Esophagus squamous epithelium (tissue), 5 donors: Measurements from ENCODE around the gene NR5A2. TPM values are rescaled to one million over a fixed set of nuclear protein-coding genes. Genes with fewer than 3 reads are reported as not detected.
A peak's percentile ranks its signal among the peaks of the same experiment; 100 is the strongest.

Experiments used
- DNase-seq: peaks from one replicate; lab custom pipeline; 2025; lab: John Stamatoyannopoulos, UW
- H3K27ac ChIP-seq, 4 donors: fragments of 200-600 bp; sonication (generic); one replicate each; pipeline ENCODE4 v1.5.1; 2016 to 2019; ENCODE audit warnings: mild to moderate bottlenecking in 1 of 4
- H3K27me3 ChIP-seq, 4 donors: fragments of 200-600 bp; sonication (generic); 1 replicate in 3 of 4; 2 replicates in 1 of 4; pipeline versions ENCODE4 v1.5.1 to v1.6.0; 2017 to 2021; ENCODE audit warnings: antibody characterized with exemption in 1 of 4
- H3K36me3 ChIP-seq, 3 donors: fragments of 200-600 bp; sonication (generic); one replicate each; pipeline ENCODE4 v1.5.1; 2016 to 2019
- H3K4me1 ChIP-seq, 3 donors: fragments of 200-600 bp; sonication (generic); one replicate each; pipeline ENCODE4 v1.5.1; 2017 to 2019
- H3K4me3 ChIP-seq, 4 donors: fragments of 200-600 bp; sonication (generic); 1 replicate in 3 of 4; 2 replicates in 1 of 4; pipeline ENCODE4 v1.5.1; 2016 to 2019; ENCODE audit warnings: mild to moderate bottlenecking in 2 of 4, moderate library complexity in 1 of 4
- H3K9me3 ChIP-seq, 3 donors: fragments of 200-600 bp; sonication (generic); one replicate each; pipeline ENCODE4 v1.5.1; 2016 to 2019
- POLR2A ChIP-seq, 4 donors: fragments of 450-650 bp; IDR thresholded peaks; one replicate each; pipeline ENCODE4 v1.6.1; 2017; ENCODE audit warnings: antibody characterized with exemption in 4 of 4, mild to moderate bottlenecking in 4 of 4, moderate library complexity in 3 of 4
- WGBS, 2 donors: methylation state at CpG; one replicate each; pipeline ENCODE4 v1.1.5; 2018; 5-methylcytosine and 5-hydroxymethylcytosine counted together
- intact Hi-C: fragments of 100-400 bp; cut with DNase I; formaldehyde crosslinking; loops from one replicate; pipeline ENCODE4 v1.15.0; 2022
- total RNA-seq, 4 donors: library from RNA; depleted of rRNA; stranded (reverse); fragments of >200 nt; gene quantifications; one replicate each; pipeline ENCODE4 v1.1.0, GENCODE V29; 2016
- TF ChIP-seq, protein P1 (sequence below), 6 experiments: fragments of 450-650 bp in 4 of 6; fragments of 200-600 bp in 2 of 6; sonication (generic) in 2 of 6; IDR thresholded peaks; one replicate each; pipeline ENCODE4 v1.5.1; 2016 to 2019; ENCODE audit warnings: antibody characterized with exemption in 6 of 6, mild to moderate bottlenecking in 4 of 6, moderate library complexity in 4 of 6
- donor health status: DM: yes; HTN: yes; CAD: no.

NR5A2 gene
- total RNA-seq, 4 donors from 2014 or later: 0.30 to 4.2 (median 0.87) TPM

DNA sequence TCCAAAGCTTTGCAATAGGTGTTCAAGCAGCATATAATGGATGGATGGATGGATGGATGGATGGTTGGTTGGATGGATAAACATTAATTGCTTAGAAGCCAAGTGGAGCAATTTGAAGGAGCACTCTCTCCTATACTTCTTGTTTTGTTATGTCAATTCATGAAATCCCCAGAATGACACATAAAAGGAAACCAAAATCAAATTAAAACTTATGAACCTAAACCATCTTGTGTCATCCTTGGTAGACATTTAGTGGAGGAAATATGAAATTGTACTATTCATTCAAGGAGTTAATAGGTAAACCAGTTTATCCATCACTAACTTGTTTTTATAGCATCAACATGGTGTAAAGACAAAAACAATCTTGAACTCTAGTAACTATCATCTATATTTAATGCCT, 122.5 kb downstream of the NR5A2 start:
- Histone ChIP-seq H3K4me1 (peaks cover 0 to 9% (median 0%) of the 10 kb centered on the region in 3 donors), H3K36me3 (no peaks in the 10 kb centered on the region), H3K9me3 (no peaks in the 10 kb centered on the region), H3K27ac (no peak overlapping the region), H3K4me3 (no peak overlapping the region), H3K27me3 (peaks cover 0 to 4% (median 0%) of the 10 kb centered on the region in 4 donors)
- intact Hi-C loops: no loop called here
- no peak for DNase-seq
- no peak for TF ChIP-seq POLR2A (IDR thresholded peaks at IDR 0.05)
- TF ChIP-seq, protein P1, sequence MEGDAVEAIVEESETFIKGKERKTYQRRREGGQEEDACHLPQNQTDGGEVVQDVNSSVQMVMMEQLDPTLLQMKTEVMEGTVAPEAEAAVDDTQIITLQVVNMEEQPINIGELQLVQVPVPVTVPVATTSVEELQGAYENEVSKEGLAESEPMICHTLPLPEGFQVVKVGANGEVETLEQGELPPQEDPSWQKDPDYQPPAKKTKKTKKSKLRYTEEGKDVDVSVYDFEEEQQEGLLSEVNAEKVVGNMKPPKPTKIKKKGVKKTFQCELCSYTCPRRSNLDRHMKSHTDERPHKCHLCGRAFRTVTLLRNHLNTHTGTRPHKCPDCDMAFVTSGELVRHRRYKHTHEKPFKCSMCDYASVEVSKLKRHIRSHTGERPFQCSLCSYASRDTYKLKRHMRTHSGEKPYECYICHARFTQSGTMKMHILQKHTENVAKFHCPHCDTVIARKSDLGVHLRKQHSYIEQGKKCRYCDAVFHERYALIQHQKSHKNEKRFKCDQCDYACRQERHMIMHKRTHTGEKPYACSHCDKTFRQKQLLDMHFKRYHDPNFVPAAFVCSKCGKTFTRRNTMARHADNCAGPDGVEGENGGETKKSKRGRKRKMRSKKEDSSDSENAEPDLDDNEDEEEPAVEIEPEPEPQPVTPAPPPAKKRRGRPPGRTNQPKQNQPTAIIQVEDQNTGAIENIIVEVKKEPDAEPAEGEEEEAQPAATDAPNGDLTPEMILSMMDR (IDR thresholded peaks at IDR 0.05): no peak

DNA sequence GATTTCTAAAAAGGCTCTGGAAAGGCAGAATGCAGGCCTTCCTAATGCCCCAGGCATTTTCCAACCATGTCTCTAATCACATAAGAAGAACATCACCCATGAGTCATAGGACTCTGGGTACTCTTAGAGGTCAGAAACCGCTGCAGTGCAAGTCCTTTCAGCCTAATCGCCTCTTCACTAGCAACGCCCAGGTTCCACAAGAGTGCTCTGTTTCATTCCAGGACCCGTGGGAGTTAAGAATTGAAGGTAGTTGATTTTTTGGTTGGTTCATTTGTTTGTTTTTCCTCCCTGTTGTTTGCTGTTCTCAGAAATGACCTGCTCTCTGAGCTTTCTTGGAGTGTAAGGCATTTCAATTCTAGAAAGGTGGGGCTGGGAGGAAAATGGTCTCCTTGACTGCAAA, 123.2 kb downstream of the NR5A2 start:
- no peak for DNase-seq
- no peak overlapping the region for H3K27ac ChIP-seq
- peaks cover 0 to 4% (median 0%) of the 10 kb centered on the region in 4 donors for H3K27me3 ChIP-seq
- no peak for TF ChIP-seq POLR2A (IDR thresholded peaks at IDR 0.05)
- TF ChIP-seq, protein P1 (IDR thresholded peaks at IDR 0.05): no peak
- no peak overlapping the region for H3K4me3 ChIP-seq
- peaks cover 0 to 9% (median 0%) of the 10 kb centered on the region in 3 donors for H3K4me1 ChIP-seq
- intact Hi-C loops: no loop called here
- WGBS, 2 donors: 40 to 63% methylated on average over 4 of the region's 4 CpGs
- H3K9me3 ChIP-seq: no peaks in the 10 kb centered on the region
- H3K36me3 ChIP-seq: no peaks in the 10 kb centered on the region

DNA sequence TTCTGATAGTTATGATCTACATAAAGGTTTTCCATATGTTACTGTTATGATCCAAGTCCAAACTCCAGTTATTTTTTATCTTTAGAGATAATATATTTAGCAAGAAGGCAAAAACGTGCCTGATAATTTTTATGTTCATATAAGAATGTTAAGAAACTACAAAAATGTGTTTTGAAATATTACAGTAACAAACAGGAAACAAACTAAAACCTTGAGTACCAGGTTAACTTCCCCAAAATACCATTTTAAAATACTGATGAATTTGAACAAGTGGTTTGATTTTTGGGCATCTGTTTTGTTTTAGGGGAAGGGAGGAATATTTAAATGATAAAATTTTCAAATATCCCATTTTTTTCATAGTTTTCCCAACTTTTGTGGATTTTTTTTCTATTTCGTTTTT, 124.8 kb downstream of the NR5A2 start:
- Histone ChIP-seq H3K27me3 (peaks cover 0 to 4% (median 0%) of the 10 kb centered on the region in 4 donors), H3K4me3 (no peak overlapping the region), H3K4me1 (peaks cover 0 to 9% (median 0%) of the 10 kb centered on the region in 3 donors), H3K9me3 (no peaks in the 10 kb centered on the region), H3K36me3 (no peaks in the 10 kb centered on the region), H3K27ac (no peak overlapping the region)
- intact Hi-C loops: no loop called here
- DNase-seq: no peak
- 60 to 71% methylated on average over 2 of the region's 2 CpGs for WGBS, 2 donors
- TF ChIP-seq POLR2A (IDR thresholded peaks at IDR 0.05): no peak
- TF ChIP-seq, protein P1 (IDR thresholded peaks at IDR 0.05): no peak

DNA sequence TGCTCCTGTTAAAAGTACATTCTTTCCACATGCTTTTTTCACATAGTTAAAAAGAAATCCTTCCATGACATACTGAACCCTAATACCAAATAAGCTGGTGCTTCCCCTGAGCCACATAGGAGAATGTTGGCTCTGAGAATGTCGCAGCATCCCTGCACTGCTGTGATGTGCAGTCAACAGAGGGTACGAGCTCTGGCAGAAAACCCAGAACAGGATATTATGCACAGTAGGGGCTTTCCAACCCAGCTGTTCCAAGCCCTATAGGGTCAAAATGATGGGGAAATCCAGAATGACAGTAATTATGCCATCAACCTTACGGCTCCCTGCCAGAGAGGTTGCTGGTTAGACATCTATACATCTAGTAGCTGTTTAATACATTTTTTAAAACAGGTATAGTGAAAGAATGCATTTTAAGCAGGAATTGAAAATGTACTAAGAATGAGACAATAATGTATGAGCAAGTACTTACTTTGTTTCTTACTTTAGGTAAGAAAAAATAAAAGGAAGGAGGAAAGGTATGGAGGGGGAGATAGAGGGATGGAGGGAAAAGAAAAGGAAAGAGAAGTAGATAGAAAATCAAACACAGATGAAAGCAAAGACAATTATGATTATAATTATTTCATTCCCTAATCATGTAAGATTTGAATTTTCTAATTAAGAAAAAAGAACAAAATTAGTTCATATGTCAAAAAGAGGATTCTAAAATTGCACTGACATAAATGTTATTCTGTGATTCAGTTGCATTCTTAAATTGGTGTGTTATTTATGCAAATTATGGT, 126.0 kb downstream of the NR5A2 start:
- Histone ChIP-seq H3K36me3 (no peaks in the 10 kb centered on the region), H3K27ac (peak overlapping the region in 2 of 4 donors; percentile 11 to 19), H3K9me3 (no peaks in the 10 kb centered on the region), H3K4me1 (peaks cover 0 to 9% (median 0%) of the 10 kb centered on the region in 3 donors), H3K27me3 (peaks cover 0 to 4% (median 0%) of the 10 kb centered on the region in 4 donors), H3K4me3 (no peak overlapping the region)
- 31 to 35% methylated on average over 3 of the region's 3 CpGs for WGBS, 2 donors
- TF ChIP-seq POLR2A (IDR thresholded peaks at IDR 0.05): no peak
- TF ChIP-seq, protein P1 (IDR thresholded peaks at IDR 0.05): no peak
- no peak for DNase-seq
- intact Hi-C loops: no loop called here

DNA sequence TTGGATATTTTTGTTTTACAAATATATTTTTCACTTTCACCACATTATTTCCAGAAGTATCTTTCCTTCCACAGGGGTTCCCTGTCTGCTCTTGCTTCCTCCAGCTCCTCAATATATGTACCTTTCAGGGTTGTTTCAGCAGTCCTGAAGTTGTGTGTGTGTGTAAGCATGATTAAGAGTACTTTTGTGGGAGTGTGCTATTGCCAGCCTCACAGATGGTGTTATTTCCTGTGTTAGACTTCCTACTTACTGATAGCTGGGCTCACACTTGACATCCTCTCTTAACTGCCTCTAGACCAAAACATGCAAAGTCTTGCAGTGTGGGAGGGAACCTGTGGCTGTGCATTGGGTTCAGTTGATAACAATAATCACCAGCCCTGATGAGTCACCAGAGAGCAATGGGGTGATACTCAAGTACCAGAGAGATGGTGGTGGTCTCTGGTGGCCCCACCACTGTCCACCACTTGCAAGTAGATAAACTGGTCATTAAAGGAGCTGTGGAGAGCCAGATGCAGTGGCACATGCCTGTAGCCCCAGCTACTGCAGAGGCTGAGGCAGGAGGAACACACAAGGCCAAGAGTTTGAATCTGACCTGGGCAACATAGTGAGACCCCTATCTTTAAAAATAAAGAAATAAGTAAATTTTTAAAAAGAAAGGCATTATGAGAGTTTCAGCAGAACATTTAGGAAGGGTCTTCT, 126.7 kb downstream of the NR5A2 start:
- Histone ChIP-seq H3K4me1 (peaks cover 0 to 9% (median 0%) of the 10 kb centered on the region in 3 donors), H3K4me3 (no peak overlapping the region), H3K36me3 (no peaks in the 10 kb centered on the region), H3K9me3 (no peaks in the 10 kb centered on the region), H3K27me3 (peaks cover 0 to 4% (median 0%) of the 10 kb centered on the region in 4 donors), H3K27ac (peak overlapping the region in 2 of 4 donors; percentile 11 to 13)
- intact Hi-C loops: no loop called here
- DNase-seq: no peak
- no peak for TF ChIP-seq POLR2A (IDR thresholded peaks at IDR 0.05)
- TF ChIP-seq, protein P1 (IDR thresholded peaks at IDR 0.05): no peak
